Liver (tissue), 3 donors: ENCODE data around the gene OLFML3.

Experiments
- CTCF ChIP-seq: fragments of 150-350 bp; IDR thresholded peaks from 2 replicates; pipeline ENCODE4 v1.5.1; 2017; ENCODE audit warnings: improper control_type of control experiment, low read depth, low read length; ENCODE audit not compliant: missing input control
- EGR1 ChIP-seq, 2 donors: IDR thresholded peaks; 2 replicates each; pipeline ENCODE4 v1.6.1; 2016 to 2018; ENCODE audit warnings: antibody characterized with exemption in 2 of 2, low read depth in 2 of 2
- RAD21 ChIP-seq, 2 donors: IDR thresholded peaks; 2 replicates each; pipeline ENCODE4 v1.6.1; 2016; ENCODE audit warnings: antibody characterized with exemption in 2 of 2, mild to moderate bottlenecking in 2 of 2
- REST ChIP-seq: IDR thresholded peaks from 2 replicates; pipeline ENCODE4 v1.6.1; 2016; ENCODE audit warnings: antibody characterized with exemption, mild to moderate bottlenecking
- SP1 ChIP-seq: IDR thresholded peaks from 2 replicates; pipeline ENCODE4 v1.6.1; 2018; ENCODE audit warnings: antibody characterized with exemption, mild to moderate bottlenecking
- ZBTB33 ChIP-seq: IDR thresholded peaks from 2 replicates; pipeline ENCODE4 v1.6.1; 2016; ENCODE audit warnings: antibody characterized with exemption
- donor health status: healthy.
- donor health status: healthy.

DNA sequence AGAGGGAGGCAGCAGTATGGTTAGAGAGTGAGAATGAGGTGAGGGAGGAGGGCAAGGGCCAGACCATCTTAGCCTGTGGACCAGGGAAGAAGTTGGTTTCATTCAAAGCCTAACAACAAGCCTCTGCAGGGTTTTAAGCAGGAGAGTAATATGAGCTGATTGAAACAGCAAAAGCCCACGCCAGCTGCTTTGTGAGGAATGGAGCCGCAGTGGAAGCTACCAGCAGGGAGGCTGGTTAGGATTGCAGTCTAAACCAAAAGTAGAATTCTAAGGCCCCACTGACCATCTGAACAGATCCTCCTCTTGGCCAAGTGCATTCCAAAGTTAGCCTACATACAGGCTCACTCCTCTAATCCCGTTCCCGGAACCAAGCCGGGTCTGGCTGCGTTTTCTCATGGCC, 44.8 kb downstream of the OLFML3 start:
- TF ChIP-seq CTCF (no peak), RAD21 (IDR thresholded peaks at IDR 0.05) (no peak), REST (no peak), EGR1 (IDR thresholded peaks at IDR 0.05; ENCODE audit: low read depth in 2 of 2) (no peak), ZBTB33 (no peak), SP1 (no peak)
